Measurements from ENCODE around the gene RPP25L.

RPP25L gene

DNA sequence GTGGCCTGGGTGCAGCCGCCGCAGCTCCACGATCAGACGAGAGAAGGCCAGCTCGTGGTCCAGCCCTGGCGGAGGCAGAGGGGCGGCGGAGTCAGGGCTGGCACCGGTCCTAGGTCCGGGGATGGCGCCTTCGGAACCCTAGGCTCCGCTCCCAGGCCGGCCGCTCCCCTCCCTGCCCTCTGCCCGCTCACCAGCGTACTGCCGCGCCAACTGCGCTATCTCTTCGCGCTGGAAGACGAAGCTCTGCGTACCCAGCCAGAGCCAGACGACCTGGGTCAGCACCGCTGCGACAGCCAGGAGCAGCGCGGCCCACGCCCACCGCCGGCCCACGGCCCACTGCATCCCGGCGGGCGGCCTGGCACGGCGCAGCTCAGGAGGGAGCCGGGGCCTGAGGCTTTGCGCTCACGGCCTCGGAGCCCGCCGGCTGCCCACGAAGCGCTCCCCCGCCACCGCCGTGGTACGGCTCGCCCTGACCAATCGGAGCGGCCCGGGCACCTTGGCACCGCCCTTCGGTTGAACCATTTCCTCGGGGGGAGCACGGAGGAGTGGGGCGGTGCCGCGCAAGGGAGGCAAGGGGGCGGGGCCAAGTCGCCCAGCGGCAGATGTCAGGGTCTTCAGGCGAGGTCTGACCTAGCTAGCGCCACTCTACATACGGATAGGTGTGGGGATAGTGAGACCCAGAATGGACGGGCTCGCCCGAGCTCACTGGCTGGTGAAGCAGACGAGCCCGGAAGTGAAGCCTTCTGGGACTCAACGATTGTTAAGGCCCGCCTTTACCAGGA lies 25.6 kb upstream of the RPP25L start, which contains the start of gene SIGMAR1:
Gene SIGMAR1, minus strand, starts transcription at position 432 of the 782 bp plus-strand sequence. Its CDS starts 90 bp downstream, at position 342.
- DNase-seq = peak; percentile 77

DNA sequence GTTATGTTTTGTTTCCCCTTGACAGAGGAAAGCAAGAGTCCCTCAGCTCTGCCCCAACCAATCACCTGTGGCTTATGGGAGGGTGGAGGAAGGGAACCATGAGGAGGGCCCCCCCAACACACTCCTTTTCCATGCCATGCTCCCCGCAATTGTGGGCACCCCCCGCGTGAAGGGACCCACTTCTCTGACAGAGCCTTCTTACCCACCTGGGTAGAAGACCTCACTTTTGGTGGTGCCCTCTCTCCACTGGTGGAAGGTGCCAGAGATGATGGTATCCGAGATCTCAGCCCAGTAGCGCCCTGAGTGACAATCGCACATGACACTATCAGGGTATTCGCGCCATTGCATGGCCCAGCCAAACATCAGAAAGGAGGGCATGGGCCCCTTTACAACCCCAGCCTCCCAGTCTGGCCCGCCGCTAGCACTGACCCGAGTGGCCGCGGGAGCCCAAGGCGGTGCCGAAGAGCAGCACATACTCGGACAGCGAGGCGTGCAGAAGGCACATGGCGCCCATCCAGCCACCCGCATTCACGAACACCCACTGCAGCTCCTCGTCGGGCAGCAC lies 25.0 kb upstream of the RPP25L start:
- DNase-seq = no peak

DNA sequence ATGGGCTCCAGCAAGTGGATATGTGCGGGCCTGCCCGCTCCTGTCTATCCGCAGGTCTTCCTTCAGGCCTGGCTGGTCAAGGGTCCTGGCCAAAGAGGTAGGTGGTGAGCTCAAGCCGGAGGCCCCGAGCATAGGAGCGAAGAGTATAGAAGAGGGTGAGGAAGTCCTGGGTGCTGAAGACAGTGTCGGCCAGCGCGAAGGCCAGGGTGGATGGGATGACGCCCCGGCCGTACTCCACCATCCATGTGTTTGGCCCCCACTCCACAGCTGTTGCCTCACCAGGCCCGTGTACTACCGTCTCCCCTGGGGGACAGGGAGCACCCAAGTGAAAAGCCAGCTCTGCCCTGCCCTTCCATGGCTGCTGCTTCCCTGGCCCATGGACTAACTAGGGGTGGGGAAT lies 23.7 kb upstream of the RPP25L start:
- no peak for DNase-seq

DNA sequence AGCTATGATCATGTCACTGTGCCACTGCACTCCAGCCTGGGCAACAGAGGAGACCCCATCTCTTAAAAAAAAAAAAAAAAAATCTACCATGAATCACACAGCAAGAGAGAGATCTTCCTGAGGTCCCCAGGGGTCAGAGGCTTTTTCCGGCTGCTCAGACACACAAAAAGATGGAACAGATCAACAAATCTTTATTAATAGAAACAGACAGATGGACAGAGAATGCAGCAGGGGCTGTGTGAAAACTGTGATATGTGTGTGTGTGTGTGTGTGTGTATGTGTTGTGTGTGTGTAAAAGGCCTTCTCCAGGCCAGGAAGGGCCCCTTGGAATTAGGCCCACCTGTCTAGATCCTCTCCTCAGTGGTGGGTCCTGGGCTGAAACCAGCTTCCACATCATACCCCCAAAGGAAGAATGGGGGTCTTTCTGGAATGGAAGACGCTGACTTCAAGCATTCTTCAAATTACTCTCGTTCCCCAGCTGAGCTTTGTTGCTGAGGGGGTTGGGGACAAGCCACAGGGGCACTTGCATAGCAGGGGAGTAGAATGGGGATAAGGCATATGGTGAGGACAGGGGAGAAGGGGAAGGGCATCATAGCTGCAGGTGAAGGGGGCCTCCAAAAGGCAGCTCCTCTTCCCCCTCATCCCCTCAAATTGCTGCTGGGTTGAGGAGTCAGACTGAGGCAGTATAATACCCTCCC lies 22.8 kb upstream of the RPP25L start:
- DNase-seq = no peak

DNA sequence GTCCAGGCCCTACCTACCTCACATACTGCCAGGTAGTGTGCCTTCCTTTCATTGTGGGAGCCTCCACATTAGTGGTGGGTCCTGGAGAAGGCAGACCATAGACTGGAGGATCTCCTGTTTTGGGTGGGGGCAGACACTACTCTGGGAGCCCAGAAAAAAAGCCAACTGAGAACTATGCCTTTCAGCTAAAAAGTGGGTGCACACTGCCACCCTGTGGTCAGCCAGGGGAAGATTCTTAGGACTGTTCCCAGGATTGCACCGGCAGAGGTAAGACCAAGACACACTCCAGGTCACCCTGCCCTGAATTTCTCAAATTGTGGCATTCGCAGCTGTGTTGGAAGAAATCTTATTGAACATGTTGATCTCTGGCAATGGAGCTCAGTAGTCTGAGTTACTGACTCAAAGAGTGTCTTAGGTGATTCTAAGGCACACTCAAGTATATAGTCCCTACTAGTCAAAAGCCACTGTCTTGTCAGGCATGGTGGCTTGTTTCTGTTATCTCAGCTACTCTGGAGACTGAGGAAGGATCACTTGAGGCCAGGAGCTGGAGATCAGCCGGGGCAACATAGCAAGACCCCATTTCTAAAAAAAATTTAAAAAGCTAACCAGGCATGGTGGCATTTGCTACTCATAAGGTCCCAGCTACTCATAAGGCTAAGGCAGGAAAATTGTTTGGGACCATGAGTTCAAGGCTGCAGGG lies 22.1 kb upstream of the RPP25L start:
- DNase-seq = no peak

DNA sequence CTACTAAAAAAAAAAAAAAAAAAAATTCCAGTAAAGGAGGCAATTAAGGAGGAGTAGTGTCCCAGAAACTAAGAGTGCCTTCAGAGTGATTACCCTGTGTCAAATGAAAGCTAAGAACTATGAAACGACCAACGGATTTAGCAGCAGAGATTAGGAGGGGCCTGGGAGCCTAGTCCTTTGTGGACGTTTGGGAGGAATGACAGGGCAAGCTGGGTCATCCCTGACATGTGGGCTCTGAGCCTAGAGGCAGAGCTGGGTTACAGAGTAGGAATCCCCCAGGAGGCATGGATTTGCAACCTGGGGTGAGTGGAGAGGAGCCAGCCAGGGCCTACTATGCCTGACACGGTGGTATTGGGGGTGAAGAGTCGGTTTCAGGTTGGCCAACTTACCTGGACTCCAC lies 21.3 kb upstream of the RPP25L start:
- no peak for DNase-seq

DNA sequence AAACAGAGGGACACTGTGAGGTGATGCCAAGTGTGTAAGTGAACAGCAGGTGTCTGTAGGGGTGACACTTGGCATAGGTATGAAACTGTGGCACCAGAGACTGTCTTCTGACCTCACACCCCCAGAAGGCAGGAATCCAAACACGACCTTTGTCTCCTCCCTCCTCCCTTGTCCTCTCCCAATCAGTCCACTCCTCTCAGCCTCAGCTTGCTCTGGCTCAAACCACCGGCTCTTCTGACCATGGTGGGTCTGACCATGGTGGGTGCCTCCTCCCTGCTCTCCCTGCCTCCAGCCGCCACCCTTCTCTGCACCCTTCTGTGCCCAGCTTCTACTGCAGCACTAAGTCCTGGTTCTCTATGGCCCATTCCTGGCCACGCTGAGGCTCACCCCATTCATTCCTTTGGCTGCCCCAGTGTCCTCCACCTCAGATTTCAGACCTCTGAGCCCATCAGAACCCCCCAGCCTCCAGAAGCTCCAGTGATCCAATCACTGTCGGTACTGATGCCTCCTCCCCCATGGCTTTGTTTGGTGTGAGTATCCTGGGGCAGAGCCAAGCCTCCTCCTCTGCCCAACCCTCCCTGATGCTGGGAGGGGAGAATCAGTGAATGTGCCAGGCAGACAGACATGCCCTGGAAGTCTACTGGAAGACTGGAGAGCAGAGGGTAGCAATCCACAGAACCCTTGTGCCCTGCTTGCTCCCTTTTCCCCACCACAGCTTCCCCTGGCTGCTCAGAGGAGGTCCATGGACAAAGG lies 18.7 kb upstream of the RPP25L start:
- DNase-seq = no peak

DNA sequence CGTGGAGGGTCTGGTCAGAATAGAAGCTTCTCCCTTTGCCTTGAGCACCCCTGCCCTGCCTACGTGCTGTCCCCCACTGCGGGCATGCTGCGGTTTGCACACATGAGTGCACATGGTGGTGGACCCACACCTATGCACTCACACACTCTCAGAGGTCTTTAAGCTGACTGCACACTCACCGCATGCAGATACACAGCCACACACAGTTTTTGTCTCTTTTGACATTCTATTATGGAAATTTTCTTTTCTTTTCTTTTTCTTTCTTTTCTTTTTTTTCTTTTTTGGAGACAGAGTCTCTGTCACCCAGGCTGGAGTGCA lies 17.6 kb upstream of the RPP25L start:
- no peak for DNase-seq

DNA sequence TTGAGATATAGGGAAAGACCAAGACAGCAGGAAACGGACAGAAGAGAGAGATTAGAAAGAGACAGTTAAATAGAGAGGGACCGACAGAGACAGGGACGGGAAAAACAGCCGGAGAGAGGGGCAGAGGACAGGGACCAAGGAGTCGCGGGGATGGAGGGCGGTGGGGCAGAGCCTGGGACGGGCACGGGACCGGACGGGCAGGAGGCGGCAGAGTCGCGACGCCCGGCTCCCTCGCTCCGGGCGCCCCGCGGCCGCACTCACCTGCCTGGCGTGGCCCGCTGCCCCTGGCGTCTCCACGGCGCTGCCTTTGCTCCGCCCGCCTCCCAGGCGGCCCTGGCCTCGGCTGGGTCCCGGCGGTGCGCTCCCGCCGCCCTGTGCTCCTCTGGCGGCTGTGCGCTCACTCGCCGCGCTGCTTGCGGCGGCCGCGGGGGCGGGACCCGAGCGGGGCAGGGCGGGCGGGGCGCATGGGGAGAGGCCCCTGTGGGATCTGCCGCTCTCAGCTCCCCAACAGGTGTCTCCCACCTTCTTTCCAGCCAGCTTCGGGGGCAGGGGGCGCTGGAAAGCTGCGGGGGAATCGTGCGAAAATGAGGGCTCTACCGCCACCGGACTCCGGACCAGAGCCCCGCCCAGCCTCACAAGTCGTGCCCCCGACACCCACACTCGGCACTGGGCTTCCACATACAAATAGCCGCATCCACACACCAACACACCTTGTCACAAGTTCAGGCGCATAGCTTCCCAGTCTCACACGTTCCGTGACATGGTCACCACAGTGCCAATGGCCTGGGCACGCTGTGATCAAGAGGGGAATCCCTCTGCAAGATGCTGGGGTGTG lies 17.0 kb upstream of the RPP25L start, which contains the start of gene ARID3C:
Gene ARID3C, minus strand, starts transcription at position 411 of the 835 bp plus-strand sequence. CDS start 1,052 bp downstream, outside the sequence.
- no peak for DNase-seq

DNA sequence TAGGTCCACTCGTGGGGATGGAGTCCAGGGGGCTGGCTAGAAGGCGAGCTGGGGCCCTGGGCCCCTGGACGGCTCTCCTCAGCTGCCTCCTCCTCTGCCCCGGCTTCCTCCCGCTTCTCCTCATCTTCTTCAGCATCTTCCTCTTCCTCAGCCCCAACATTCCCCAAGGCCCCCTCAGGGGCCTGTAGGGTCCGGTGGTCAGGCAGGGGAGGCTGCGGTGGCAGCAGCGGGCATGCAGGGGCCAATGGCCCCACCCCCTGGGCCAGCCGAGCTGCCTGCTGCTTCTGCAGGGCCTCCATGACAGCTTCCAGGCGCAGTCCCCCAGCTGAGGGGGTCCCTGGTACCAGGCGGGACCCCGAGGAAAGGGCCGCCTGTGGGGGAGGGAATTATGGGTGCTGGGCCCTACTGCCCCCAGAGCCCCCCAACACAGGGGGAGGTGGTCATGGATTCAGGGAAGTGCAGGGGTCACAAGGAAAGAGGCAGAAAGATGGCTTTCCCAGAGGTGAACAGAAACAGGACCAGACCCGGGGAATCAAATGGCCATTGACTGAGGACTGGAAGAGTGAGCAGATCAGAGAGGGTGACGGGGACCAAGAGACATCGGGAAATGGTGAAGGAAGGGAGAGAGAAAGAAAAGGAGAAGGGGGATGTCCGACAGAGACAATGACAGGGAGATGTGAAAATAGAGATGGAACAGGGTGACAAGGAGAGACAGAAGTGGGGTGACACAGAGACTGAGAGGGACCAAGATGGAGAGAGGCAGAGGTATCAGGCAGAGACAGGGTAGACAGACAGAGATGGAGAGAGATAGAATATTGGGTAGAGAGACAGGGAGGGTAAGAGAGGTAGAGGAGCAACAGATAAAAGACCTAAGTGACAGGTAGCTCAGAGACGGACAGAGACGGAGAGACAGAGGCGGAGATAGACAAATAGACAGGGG lies 16.1 kb upstream of the RPP25L start:
- no peak for DNase-seq

DNA sequence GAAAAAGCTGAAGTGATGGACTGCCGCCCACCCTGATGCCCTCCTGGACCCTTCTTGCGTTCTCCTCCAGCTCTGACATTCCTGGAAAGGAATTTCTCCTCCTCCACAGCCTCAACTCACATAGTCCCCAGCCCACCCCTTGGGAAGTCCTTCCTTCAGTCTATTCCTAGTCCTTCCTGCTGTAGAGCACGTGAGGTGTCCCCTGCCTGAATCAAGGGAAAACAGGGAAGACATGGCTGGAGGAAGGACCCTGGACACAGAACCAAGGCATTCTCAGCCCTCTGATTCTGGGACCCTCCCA lies 13.2 kb upstream of the RPP25L start:
- DNase-seq = no peak

DNA sequence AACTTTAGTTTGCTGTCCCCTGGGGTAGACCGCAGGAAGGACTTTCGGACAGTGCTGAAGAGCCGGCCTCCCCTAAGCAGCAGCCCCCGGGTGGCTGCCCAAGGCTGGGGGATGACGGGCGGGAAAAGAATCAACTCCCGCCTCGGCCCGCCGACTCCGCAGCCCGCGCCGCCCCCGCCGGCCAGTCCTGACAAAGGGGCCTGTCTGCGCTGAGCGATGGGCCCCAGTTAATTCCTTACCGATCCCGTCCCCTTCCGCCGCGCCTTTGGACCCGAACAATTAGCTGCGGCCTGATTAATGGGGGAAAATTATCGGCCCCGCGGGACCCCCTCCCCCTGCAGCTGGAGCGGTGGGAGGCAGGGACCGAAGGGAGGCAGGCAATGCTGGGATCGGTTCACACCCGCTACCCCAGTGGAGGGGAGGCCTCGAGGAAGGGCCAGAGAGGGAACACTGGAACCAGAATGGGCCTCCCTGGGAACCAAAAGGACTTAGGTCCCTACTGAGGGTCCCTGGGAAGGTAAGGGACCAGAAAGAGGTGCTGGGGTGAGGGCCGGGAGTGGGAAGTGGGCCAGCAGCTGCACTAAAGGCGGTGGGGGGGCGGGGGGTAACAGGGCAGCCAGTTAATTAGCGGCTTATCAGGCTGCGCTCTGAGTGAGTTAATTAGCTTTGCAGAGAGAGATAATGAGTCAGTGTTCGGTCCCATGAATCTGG lies 12.7 kb upstream of the RPP25L start:
- no peak for DNase-seq

DNA sequence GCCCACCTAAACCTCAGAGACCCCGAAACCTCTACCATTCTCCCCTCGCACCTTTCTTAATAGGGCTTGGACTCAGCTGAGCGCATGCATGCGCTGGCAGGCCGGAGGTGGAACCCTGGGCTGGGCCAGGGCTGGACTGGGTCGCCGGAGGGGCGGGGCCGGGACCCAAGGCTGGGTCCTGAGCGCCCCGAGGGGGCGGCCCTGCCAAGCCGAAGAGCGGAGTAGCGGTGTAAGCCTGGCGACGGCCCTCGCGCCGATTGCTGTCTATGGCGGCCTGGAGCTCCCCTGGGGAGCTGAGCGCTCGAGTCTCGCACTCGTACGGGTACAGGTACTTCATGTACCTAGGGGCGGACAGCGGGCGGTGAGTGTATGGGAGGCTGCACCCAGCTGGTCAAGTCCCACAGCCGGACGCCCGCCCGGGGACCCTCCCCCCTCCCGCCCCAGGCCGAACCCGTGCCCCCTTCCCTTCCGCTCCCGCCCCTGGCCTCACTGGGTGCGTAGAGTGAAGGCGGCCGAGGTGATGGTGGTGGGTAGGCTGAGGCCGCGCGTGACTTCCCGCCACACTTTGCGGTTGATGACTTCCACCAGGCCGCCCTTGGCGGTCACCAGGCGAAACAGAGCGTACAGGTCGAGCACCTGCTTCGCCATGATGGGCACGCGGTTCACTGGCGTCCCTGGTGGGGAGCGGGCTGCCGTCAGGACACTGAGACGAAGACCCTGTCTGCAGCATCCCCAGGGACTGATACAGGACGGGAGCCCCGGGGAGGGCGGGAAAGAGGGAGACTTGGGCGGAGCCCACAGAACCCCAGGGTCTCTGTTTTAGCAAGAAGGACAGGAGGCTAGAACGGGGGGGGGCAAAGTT lies 11.7 kb upstream of the RPP25L start:
- DNase-seq = no peak

DNA sequence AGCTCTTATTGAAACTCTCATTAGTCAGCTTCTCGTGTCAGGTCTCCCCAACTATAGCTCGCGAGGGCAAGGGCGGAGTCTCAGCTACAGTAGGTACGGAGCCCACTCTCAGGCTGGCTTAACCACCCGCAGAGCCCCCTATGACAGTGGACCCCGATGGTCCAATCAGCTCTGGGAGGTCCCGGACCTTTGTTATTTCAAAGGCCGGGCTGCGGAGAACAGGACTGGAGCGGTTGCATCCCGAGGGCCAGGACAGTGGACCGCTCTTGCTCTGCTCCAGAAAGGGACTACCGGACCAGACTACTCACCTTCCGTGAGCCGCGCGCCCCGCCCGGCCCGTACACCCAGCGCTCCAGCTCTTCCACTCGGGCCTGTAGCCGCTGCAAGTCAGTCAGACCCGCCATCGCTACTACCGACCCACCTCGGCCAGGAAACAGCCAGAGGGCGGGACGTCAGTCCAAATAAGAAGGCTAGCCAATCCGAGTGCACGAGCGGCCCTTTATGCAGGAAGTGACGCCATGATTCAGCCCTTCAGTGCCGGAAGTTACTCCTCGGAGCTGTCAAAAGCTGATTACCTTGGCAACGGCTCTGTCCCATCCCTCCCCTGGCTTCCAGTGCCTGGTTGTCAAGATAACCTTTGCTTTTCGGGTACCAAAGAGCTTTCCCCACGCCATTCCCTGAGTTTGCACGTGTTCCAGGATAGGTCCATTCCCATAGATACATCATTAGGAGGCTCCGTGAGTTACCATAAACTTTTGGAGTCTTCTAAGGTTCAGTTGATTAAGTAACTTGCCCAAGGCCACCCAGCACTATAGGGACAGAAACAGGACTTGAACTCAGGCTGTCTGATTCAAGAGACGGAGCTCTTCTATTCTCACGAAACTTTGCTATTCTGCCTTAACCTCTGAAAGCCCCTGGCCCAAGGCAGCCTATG lies 8.4 kb upstream of the RPP25L start, which contains the start of gene DCTN3:
Gene DCTN3, minus strand, starts transcription at position 435 of the 934 bp plus-strand sequence. Its CDS starts 31 bp downstream, at position 404.
- DNase-seq = peak; percentile 93

DNA sequence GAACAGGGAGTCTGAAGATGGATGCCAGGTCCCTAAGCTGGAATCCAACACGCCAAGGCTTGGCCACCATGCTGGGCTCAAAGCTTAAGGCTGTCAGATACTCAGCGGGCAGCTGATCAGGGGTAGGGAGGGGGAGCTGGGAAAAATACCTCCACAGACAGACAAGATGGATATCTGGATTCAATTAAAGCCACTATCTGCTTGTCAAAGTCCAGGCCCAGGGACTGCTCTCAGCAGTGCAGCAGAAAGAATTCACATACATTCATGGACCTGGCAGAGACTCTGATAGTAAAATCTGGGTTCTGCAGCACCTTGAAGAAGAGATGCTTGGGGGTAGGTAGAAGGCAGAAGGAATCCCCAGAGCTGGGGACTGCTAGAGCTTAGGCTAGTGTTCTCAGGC lies 3.2 kb upstream of the RPP25L start:
- DNase-seq = no peak

DNA sequence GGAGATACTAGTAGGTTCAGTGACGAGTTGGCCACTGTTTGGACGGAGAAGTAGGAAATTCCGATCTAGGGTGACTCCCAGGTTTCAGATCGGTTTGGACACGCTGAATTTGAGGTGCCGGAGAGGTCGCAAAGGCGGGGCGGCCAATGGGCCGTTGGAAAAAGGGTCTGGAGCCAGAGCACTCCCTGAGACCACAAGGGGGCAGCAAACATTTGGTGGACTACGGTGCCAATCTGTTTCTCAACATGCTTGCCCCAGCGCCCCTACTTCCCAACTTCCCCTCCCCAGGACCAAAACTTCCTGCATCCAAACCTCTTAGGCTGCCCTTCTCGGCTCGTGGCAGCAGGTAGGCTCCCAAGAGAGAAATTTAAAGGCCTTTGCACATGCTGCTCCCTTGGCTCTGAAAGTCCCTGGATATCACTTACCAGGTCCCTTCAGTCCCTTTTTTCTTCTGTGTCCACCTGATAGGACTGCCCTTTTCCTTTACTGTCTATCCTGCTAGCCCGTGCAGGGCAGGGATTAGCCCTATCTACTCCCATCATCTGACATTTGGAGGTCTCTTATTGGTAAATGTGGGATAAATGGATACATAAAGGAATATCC lies 992 bp upstream of the RPP25L start:
- peak; percentile 62 for DNase-seq

DNA sequence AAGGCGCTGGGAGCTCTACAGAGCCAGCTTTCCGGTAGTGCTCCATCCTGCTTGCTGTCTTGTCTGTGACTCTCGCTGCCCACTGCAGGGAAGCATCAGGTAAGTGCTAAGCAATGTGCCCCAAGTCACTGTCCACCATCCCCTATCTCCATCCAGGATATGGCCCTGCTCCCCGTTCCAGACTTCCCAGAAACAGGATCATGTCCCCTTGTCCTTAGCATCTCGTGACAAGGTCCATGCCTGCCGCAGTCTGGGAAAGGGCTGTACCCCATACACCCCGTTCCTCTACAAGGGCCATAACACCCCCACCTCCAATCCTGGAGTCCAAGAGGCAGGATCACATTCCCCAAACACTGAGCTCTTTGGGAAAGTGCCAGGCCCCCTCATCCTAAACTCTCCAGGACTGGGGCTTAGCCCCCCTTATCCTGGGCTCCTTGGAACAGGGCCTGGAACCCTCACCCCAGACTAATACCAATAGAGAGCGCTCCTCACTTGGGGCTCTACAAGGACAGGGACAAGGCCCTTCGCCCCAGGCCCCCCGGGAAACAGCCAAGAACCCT lies 566 bp downstream of the RPP25L start:
- DNase-seq = no peak

All from NCI-H1048 (cell line).